H1 (cell line): ENCODE data around the gene ANO2. TPM values are rescaled to one million over a fixed set of nuclear protein-coding genes. Genes with fewer than 3 reads are reported as not detected.

Source experiments
- CTCF ChIA-PET: fragments of 300-600 bp; sonication (Branson Sonifier 250); formaldehyde crosslinking; loops from one replicate; lab custom pipeline; 2021; ENCODE audit not compliant: partially characterized antibody; lab: Charles Lee
- POLR2A ChIA-PET: fragments of 300-600 bp; sonication (Branson Sonifier 250); formaldehyde crosslinking; loops from one replicate; lab custom pipeline; 2021; ENCODE audit warnings: inconsistent platforms; ENCODE audit not compliant: partially characterized antibody; lab: Charles Lee
- DNase-seq, 2 experiments: peaks; one replicate each; pipeline versions ENCODE4 v3.0.0 to v3.0.0-alpha.2; 2010 to 2022; ENCODE audit warnings: low spot score in 2 of 2, low read depth in 1 of 2, mixed read lengths in 1 of 2
- FAIRE-seq: peaks from 2 replicates; lab custom pipeline; 2011; peaks lifted over from hg19 to GRCh38; lab: Jason Lieb, UNC
- H2AFZ ChIP-seq: 2 replicates; pipeline ENCODE4 v1.8.1; 2012; ENCODE audit warnings: low read length, inconsistent platforms
- H2AK5ac ChIP-seq: 2 replicates; pipeline ENCODE4 v1.6.1; 2013; ENCODE audit warnings: low read depth, low read length
- H2BK120ac ChIP-seq: replicated peaks from 2 replicates; pipeline ENCODE3; 2013; ENCODE audit warnings: low read depth, low read length, inconsistent platforms
- H2BK12ac ChIP-seq: 2 replicates; pipeline ENCODE4 v1.6.1; 2013; ENCODE audit warnings: low read depth, low read length
- H2BK15ac ChIP-seq: 2 replicates; pipeline ENCODE4 v1.6.1; 2013; ENCODE audit warnings: low read length
- H2BK20ac ChIP-seq: 2 replicates; pipeline ENCODE4 v1.6.1; 2013; ENCODE audit warnings: low read length
- H2BK5ac ChIP-seq: 2 replicates; pipeline ENCODE4 v1.6.1; 2013; ENCODE audit warnings: low read depth, low read length
- H3K14ac ChIP-seq: 2 replicates; pipeline ENCODE4 v1.6.1; 2013; ENCODE audit warnings: inconsistent platforms; ENCODE audit not compliant: insufficient read length
- H3K18ac ChIP-seq: 2 replicates; pipeline ENCODE4 v1.6.1; 2013; ENCODE audit warnings: low read length; ENCODE audit errors: extremely low read depth
- H3K23ac ChIP-seq: 2 replicates; pipeline ENCODE4 v1.6.1; 2013; ENCODE audit warnings: inconsistent platforms; ENCODE audit not compliant: insufficient read length
- H3K23me2 ChIP-seq: 2 replicates; pipeline ENCODE4 v1.6.1; 2013; ENCODE audit warnings: low read depth, low read length
- H3K27ac ChIP-seq: 2 replicates; pipeline ENCODE4 v1.6.1; 2011; ENCODE audit warnings: low read depth, low read length, inconsistent platforms
- H3K27me3 ChIP-seq, 4 experiments: replicated peaks in 1 of 4; 1 replicate in 1 of 4; 2 replicates in 3 of 4; pipeline versions ENCODE4 v1.6.1 to v1.8.1; 2011 to 2013; ENCODE audit warnings: low read length in 3 of 4, mild to moderate bottlenecking in 3 of 4, inconsistent platforms in 2 of 4, mixed read lengths in 2 of 4, moderate library complexity in 1 of 4; ENCODE audit not compliant: control insufficient read depth in 3 of 4, insufficient read depth in 3 of 4; ENCODE audit errors: extremely low read depth in 1 of 4
- H3K36me3 ChIP-seq, 4 experiments: 2 replicates each; pipeline versions ENCODE4 v1.6.1 to v1.8.1; 2011 to 2013; ENCODE audit warnings: mild to moderate bottlenecking in 4 of 4, low read length in 3 of 4, moderate library complexity in 2 of 4, control low read depth in 1 of 4, inconsistent platforms in 1 of 4; ENCODE audit not compliant: insufficient read depth in 4 of 4, control insufficient read depth in 2 of 4
- H3K4ac ChIP-seq: replicated peaks from 2 replicates; pipeline ENCODE3; 2013; ENCODE audit warnings: low read length, low read depth, mixed read lengths, inconsistent platforms; ENCODE audit not compliant: insufficient read length
- H3K4me1 ChIP-seq, 4 experiments: replicated peaks in 1 of 4; 1 replicate in 1 of 4; 2 replicates in 3 of 4; pipeline versions ENCODE4 v1.6.1 to v1.8.1; 2011 to 2013; ENCODE audit warnings: low read length in 3 of 4, inconsistent platforms in 2 of 4, mixed read lengths in 1 of 4; ENCODE audit not compliant: insufficient read depth in 4 of 4, control insufficient read depth in 3 of 4
- H3K4me2 ChIP-seq, 2 experiments: 2 replicates each; pipeline versions ENCODE4 v1.6.1 to v1.8.1; 2011 to 2013; ENCODE audit warnings: low read depth in 2 of 2, low read length in 2 of 2, control low read depth in 1 of 2, inconsistent platforms in 1 of 2, mild to moderate bottlenecking in 1 of 2; ENCODE audit not compliant: insufficient read depth in 1 of 2
- H3K4me3 ChIP-seq, 4 experiments: fragments of 200-600, 300-600 bp in 1 of 4; sonication (generic), shearing (Covaris generic), sonication (Bioruptor Twin) in 1 of 4; 2 replicates each; pipeline versions ENCODE4 v1.5.1 to v1.8.1; 2011 to 2016; ENCODE audit warnings: low read length in 4 of 4, low read depth in 3 of 4, control low read depth in 2 of 4, inconsistent platforms in 2 of 4, mild to moderate bottlenecking in 2 of 4, mixed read lengths in 1 of 4, moderate library complexity in 1 of 4; ENCODE audit not compliant: insufficient read depth in 2 of 4; ENCODE audit errors: extremely low read depth in 1 of 4
- H3K56ac ChIP-seq: replicated peaks from 2 replicates; pipeline ENCODE3; 2013; ENCODE audit warnings: low read depth, mild to moderate bottlenecking, mixed read lengths, low read length, inconsistent platforms; ENCODE audit not compliant: insufficient read length
- H3K79me1 ChIP-seq: 2 replicates; pipeline ENCODE4 v1.6.1; 2013; ENCODE audit warnings: low read depth, low read length, control low read depth
- H3K79me2 ChIP-seq, 2 experiments: 2 replicates each; pipeline versions ENCODE4 v1.6.1 to v1.8.1; 2012 to 2013; ENCODE audit warnings: low read length in 2 of 2, mild to moderate bottlenecking in 2 of 2, inconsistent platforms in 1 of 2; ENCODE audit not compliant: insufficient read depth in 2 of 2, control insufficient read depth in 1 of 2
- H3K9ac ChIP-seq, 4 experiments: replicated peaks in 1 of 4; 1 replicate in 1 of 4; 2 replicates in 3 of 4; pipeline versions ENCODE4 v1.6.1 to v1.8.1; 2011 to 2013; ENCODE audit warnings: low read depth in 3 of 4, low read length in 3 of 4, control low read depth in 2 of 4, mild to moderate bottlenecking in 2 of 4, moderate library complexity in 2 of 4, inconsistent platforms in 1 of 4; ENCODE audit errors: extremely low read depth in 1 of 4
- H3K9me3 ChIP-seq, 2 experiments: 2 replicates each; pipeline versions ENCODE4 v1.6.1 to v1.8.1; 2012 to 2013; ENCODE audit warnings: mild to moderate bottlenecking in 2 of 2, moderate library complexity in 2 of 2, control low read depth in 1 of 2, inconsistent platforms in 1 of 2, low read depth in 1 of 2, low read length in 1 of 2, mixed read lengths in 1 of 2; ENCODE audit not compliant: insufficient read depth in 2 of 2
- H4K20me1 ChIP-seq, 2 experiments: replicated peaks in 1 of 2; 2 replicates each; pipeline versions ENCODE3 to v1.8.1; 2011 to 2013; ENCODE audit warnings: inconsistent platforms in 2 of 2, low read length in 2 of 2, mild to moderate bottlenecking in 1 of 2; ENCODE audit not compliant: insufficient read depth in 2 of 2, control insufficient read depth in 1 of 2
- H4K5ac ChIP-seq: 2 replicates; pipeline ENCODE4 v1.6.1; 2013; ENCODE audit warnings: low read length, low read depth, mixed read lengths, inconsistent platforms; ENCODE audit not compliant: insufficient read length
- H4K8ac ChIP-seq: 2 replicates; pipeline ENCODE4 v1.8.0; 2013; ENCODE audit warnings: mild to moderate bottlenecking, moderate library complexity, low read length, inconsistent platforms; ENCODE audit not compliant: insufficient read depth; ENCODE audit errors: extremely low read depth
- H4K91ac ChIP-seq: replicated peaks from 2 replicates; pipeline ENCODE3; 2013; ENCODE audit warnings: low read length, mixed read lengths, inconsistent platforms; ENCODE audit not compliant: insufficient read length
- ATF2 ChIP-seq: IDR thresholded peaks from 2 replicates; pipeline ENCODE4 v1.6.1; 2012; ENCODE audit warnings: low read length, inconsistent platforms
- BCL11A ChIP-seq, 2 experiments: IDR thresholded peaks; one replicate each; pipeline ENCODE4 v1.6.1; 2011; ENCODE audit warnings: low read depth in 2 of 2, low read length in 2 of 2, mild to moderate bottlenecking in 2 of 2
- FOSL1 ChIP-seq: IDR thresholded peaks from 2 replicates; pipeline ENCODE4 v1.6.1; 2011; ENCODE audit warnings: mild to moderate bottlenecking, low read depth, low read length, moderate library complexity; ENCODE audit not compliant: insufficient read depth
- HDAC6 ChIP-seq: IDR thresholded peaks from one replicate; pipeline ENCODE4 v1.7.1; 2012; ENCODE audit warnings: low read depth, mild to moderate bottlenecking, inconsistent platforms, low read length, moderate library complexity
- KDM5A ChIP-seq: fragments of 200-600 bp; IDR thresholded peaks from 2 replicates; pipeline ENCODE4 v1.7.1; 2012; ENCODE audit warnings: mild to moderate bottlenecking, low read length, inconsistent platforms, mixed read lengths
- MAFK ChIP-seq: IDR thresholded peaks from 2 replicates; pipeline ENCODE4 v1.6.1; 2012; ENCODE audit warnings: low read depth, mild to moderate bottlenecking, improper control_type of control experiment, low read length
- SP1 ChIP-seq: IDR thresholded peaks from 2 replicates; pipeline ENCODE4 v1.6.1; 2011; ENCODE audit warnings: low read depth, low read length
- WGBS, 2 experiments: shearing (Covaris generic) in 1 of 2; methylation state at CpG; one replicate each; pipeline versions ENCODE4 v1.1.6 to v1.1.7; 2013 to 2015; ENCODE audit warnings: low lambda C conversion rate in 2 of 2, mixed read lengths in 2 of 2, inconsistent platforms in 1 of 2, low coverage in 1 of 2, missing lambda C conversion rate in 1 of 2; ENCODE audit not compliant: insufficient replicate concordance in 2 of 2, insufficient coverage in 1 of 2, insufficient read length in 1 of 2; ENCODE audit errors: extremely low coverage in 1 of 2, missing lambda C conversion rate in 1 of 2; 5-methylcytosine and 5-hydroxymethylcytosine counted together
- polyA plus RNA-seq, 7 experiments: library from polyadenylated mRNA; depleted of rRNA in 3 of 7; stranded (reverse) in 5 of 7; unstranded in 2 of 7; fragments of >200 nt in 5 of 7; fragments of 200-250 nt in 2 of 7; gene quantifications; 1 replicate in 5 of 7; 2 replicates in 1 of 7; 4 replicates in 1 of 7; pipeline versions ENCODE4 v1.2.1 to v1.2.3, GENCODE V29; 2011 to 2013; ENCODE audit warnings: missing spikeins in 2 of 7, mixed read lengths in 2 of 7
- total RNA-seq: library from RNA; stranded (reverse); fragmentation: NEBNext Ultra II Directional; extraction: Animal tissue kit (Norgen Biotek cat#: 25700); gene quantifications from 2 replicates; pipeline ENCODE4 v1.2.1, GENCODE V29; 2021
- TF ChIP-seq, protein P1 (sequence below): IDR thresholded peaks from 2 replicates; pipeline ENCODE4 v1.6.1; 2011; ENCODE audit warnings: low read depth, mild to moderate bottlenecking, low read length; ENCODE audit not compliant: insufficient read depth

The ANO2 gene
- total and polyA plus RNA-seq, 2 of the 8 experiments (the other 6 are each of a cell fraction or from before 2014, with no cell fraction given) = 1.9 to 5.5 TPM

- H3K18ac ChIP-seq = no peak overlapping the region
- 87% methylated on average over 16 of the region's 26 CpGs; no CpG with 5 or more reads in 1 of the 2 experiments for WGBS, 2 experiments
- H3K27me3 ChIP-seq = no peaks in the 10 kb centered on the region; a peak in 1 of 7 replicates
- no peak overlapping the region for H4K91ac ChIP-seq
- no peaks in the 10 kb centered on the region for H3K4me1 ChIP-seq
- no peak overlapping the region for H3K9ac ChIP-seq
- H3K36me3 ChIP-seq = no peaks in the 10 kb centered on the region
- H2BK12ac ChIP-seq = no peak overlapping the region
- H4K8ac ChIP-seq = no peak overlapping the region
- no peak overlapping the region for H3K14ac ChIP-seq
- no peaks in the 10 kb centered on the region for H3K79me2 ChIP-seq
- H2BK120ac ChIP-seq = no peak overlapping the region
- H3K27ac ChIP-seq = no peak overlapping the region
- no peaks in the 10 kb centered on the region for H3K79me1 ChIP-seq
- no peak overlapping the region for H2BK5ac ChIP-seq
- H3K4me3 ChIP-seq = no peak overlapping the region
- FAIRE-seq (no peak), DNase-seq (no peak)
- H2AK5ac ChIP-seq = no peak overlapping the region
- no peaks in the 10 kb centered on the region for H3K23me2 ChIP-seq
- no peak overlapping the region for H3K4ac ChIP-seq
- no peak overlapping the region for H3K23ac ChIP-seq
- H3K56ac ChIP-seq = no peak overlapping the region
- H2BK20ac ChIP-seq = no peak overlapping the region
- H2BK15ac ChIP-seq = no peak overlapping the region
- H3K9me3 ChIP-seq = peaks cover 5 to 10% of the 10 kb centered on the region in 2 experiments; a peak in 3 of 4 replicates
- H4K20me1 ChIP-seq = no peaks in the 10 kb centered on the region
- ChIA-PET POLR2A (no interaction called here), CTCF (interaction anchor here (0.8 to 4.7 kb wide), 10 partner anchors 10 to 420 kb away, joined by 3 to 18 read pairs (median 4); no protein-coding TSS in a partner anchor)
- H4K5ac ChIP-seq = no peak overlapping the region
- no peak overlapping the region for H2AFZ ChIP-seq
- no peak overlapping the region for H3K4me2 ChIP-seq
- TF ChIP-seq FOSL1 = no peak
- no peak for TF ChIP-seq HDAC6
- no peak for TF ChIP-seq SP1
- no peak for TF ChIP-seq MAFK
- TF ChIP-seq ATF2 = no peak
- TF ChIP-seq KDM5A = no peak
- no peak for TF ChIP-seq BCL11A (IDR thresholded peaks at IDR 0.05; ENCODE audit: low read depth in 2 of 2, low read length in 2 of 2)
- TF ChIP-seq, protein P1, sequence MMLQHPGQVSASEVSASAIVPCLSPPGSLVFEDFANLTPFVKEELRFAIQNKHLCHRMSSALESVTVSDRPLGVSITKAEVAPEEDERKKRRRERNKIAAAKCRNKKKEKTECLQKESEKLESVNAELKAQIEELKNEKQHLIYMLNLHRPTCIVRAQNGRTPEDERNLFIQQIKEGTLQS = no peak
Measured at GRCh38 chr12:5888816-5889315, 56.2 kb downstream of the ANO2 start.
